GM10266 (cell line): ENCODE data around the gene AASDH.

Source experiments
- DNase-seq: peaks from one replicate; pipeline ENCODE4 v3.0.0; 2012; ENCODE audit errors: extremely low spot score
- CTCF ChIP-seq: IDR thresholded peaks from 2 replicates; pipeline ENCODE4 v1.5.1; 2012; ENCODE audit warnings: mild to moderate bottlenecking, low read depth; ENCODE audit not compliant: control insufficient read depth, insufficient read depth; ENCODE audit errors: missing control alignments

The AASDH gene

DNA sequence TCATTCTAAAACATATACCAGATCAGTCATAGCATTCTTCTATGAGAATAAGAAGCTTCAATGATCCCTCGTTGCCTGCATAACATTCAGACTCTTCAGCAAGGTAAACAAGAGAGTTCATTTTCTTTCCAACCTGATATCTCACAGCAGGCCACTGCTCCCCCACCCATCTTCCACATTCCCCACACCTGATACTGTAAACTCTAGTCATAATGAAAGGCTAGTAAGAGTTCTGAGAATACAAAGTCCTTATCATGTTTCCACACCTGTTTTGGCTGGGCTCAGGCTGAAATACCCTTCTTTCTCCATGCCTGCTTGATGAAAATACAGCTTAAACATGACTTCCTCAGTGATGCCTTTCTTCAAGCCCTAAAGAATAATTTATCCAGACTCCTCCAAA is 2.3 kb upstream of the AASDH start:
- no peak for DNase-seq
- TF ChIP-seq CTCF: no peak

DNA sequence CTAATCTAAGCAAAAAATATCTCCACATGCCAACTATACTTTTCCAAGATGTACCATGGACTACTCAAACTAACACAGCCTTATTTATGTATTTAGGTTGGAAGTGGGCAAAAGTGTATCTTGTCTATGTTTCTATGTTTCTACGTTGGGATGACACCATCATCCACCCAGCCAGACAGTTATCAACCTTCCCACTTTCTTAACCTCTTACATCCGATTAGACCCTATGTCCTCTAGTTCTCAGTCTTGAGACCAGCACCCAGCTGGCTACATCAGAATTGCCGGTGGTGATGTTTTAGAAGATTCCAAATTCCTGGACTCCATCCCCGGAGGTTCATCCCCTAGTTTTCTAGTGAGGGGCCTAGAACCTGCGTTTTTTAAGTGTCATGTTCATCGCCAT is 1.0 kb upstream of the AASDH start:
- no peak for TF ChIP-seq CTCF
- DNase-seq: no peak

- no peak for TF ChIP-seq CTCF
- DNase-seq: no peak
These were observed 1.2 kb downstream of the AASDH start for GRCh38 chr4:56386091-56386490.

- DNase-seq: no peak
- TF ChIP-seq CTCF: no peak
These were observed 11.8 kb downstream of the AASDH start for GRCh38 chr4:56375458-56375857.

DNA sequence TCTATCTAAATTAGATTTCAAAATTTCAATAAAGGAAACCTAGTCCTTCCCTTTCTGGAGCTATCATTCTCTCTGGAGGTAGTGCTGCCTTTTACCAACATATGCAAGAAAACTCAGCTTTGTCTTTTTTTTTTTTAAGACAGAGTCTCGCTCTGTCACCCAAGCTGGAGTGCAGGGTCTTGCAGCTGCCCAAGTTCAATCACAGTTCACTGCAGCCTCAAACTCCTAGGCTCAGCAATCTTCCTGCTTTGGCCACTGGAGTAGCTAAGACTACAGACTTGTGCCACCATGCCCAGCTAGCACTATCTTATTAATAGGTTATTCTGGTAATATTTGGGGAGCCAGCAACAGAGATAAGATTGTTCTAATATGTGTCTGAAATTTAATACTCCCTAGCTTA is 12.3 kb downstream of the AASDH start:
- no peak for TF ChIP-seq CTCF

DNA sequence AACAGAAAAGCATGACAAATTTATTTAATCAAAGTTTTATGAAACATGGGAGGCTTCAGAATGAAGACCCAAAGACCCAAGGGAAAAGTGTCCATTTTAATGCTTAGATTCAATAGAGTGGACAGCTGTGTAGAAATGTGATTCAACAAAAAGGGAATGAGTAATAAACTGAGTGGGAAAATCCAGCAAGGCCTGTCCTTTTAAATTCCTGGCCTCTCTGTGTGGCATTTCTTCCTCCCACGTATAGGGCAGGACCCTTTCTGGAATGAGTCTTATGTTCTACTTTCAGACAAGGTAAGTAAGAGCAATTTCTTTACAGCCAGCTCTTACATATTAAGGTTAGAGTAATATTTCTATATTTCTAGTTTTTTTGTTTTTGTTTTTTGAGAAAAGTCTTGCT is 14.5 kb downstream of the AASDH start:
- no peak for DNase-seq
- TF ChIP-seq CTCF: no peak

More for the DNA sequence above, 12.3 kb downstream of the AASDH start:
- no peak for DNase-seq

GRCh38 chr4:56371426-56372220 is 15.7 kb downstream of the AASDH start:
- TF ChIP-seq CTCF: no peak
- no peak for DNase-seq
